HG03575 (cell line): Measurements from ENCODE around the gene MAGEB6.
"Not testable (repeated sequence)": the region's sequence is repeated elsewhere in the genome, so short reads cannot be mapped to it uniquely, and the experiment has no call there.

ENCODE experiments used
- ATAC-seq: cut with Tn5 transposase; IDR thresholded peaks from one replicate; pipeline ENCODE4 v1.9.1; 2021; ENCODE audit not compliant: unreplicated experiment, insufficient number of reproducible peaks, low FRiP score; ENCODE audit errors: extremely low read depth

MAGEB6 gene

GRCh38 chrX:26192204-26192603, at the start of gene MAGEB6:
Gene MAGEB6, plus strand, starts transcription at chrX:26192440. Its CDS starts 1,407 bp downstream, at chrX:26193847.
- no peak for ATAC-seq

GRCh38 chrX:26146024-26146423, 46.2 kb upstream of the MAGEB6 start:
- no peak for ATAC-seq

- no peak for ATAC-seq
Measured at GRCh38 chrX:26160301-26160700, 31.9 kb upstream of the MAGEB6 start, which contains the start of gene MAGEB6B. Gene MAGEB6B, plus strand, starts transcription at chrX:26160601. Its CDS starts 0 bp downstream, at chrX:26160601.

- ATAC-seq, result no peak
Measured at GRCh38 chrX:26203561-26203960, 11.3 kb downstream of the MAGEB6 start.

- ATAC-seq, result not testable (repeated sequence)
Measured at GRCh38 chrX:26204717-26205116, 12.5 kb downstream of the MAGEB6 start.

GRCh38 chrX:26208012-26208411, 15.8 kb downstream of the MAGEB6 start:
- no peak for ATAC-seq

- no peak for ATAC-seq
Measured at GRCh38 chrX:26215869-26216268, 23.6 kb downstream of the MAGEB6 start, which contains the start of gene MAGEB5. Gene MAGEB5, plus strand, starts transcription at chrX:26216169. Its CDS starts 1,133 bp downstream, at chrX:26217302.

- ATAC-seq, result no peak
Measured at GRCh38 chrX:26219351-26219750, 27.1 kb downstream of the MAGEB6 start.

GRCh38 chrX:26234177-26234576, 41.9 kb downstream of the MAGEB6 start:
- no peak for ATAC-seq
